Endothelial cell of umbilical vein (primary cell): ENCODE measurements around the gene MALSU1. TPM values are rescaled to one million over a fixed set of nuclear protein-coding genes. Genes with fewer than 3 reads are reported as not detected.

Source experiments
- BruUV-seq: library from RNA; stranded (reverse); fragments of 400-500 nt; replicated peaks from 2 replicates; lab custom pipeline; 2021; lab: Mats Ljungman, UMichigan
- CTCF ChIA-PET: fragments of 300-600, 350-600 bp; sonication (Branson Sonifier 250); formaldehyde crosslinking; loops from one replicate; lab custom pipeline; 2021; ENCODE audit warnings: antibody characterized with exemption, inconsistent platforms; lab: Charles Lee
- POLR2A ChIA-PET: fragments of 300-600, 350-600 bp; sonication (Branson Sonifier 250); formaldehyde crosslinking; loops from one replicate; lab custom pipeline; 2021; ENCODE audit warnings: antibody characterized with exemption, inconsistent platforms; lab: Charles Lee
- DNase-seq: peaks from one replicate; pipeline ENCODE4 v3.0.0-alpha.2; 2011; ENCODE audit warnings: low read depth, low spot score
- FAIRE-seq: peaks from 2 replicates; lab custom pipeline; 2011; peaks lifted over from hg19 to GRCh38; lab: Jason Lieb, UNC
- H2AFZ ChIP-seq: 2 replicates; pipeline ENCODE4 v1.6.0; 2012; ENCODE audit warnings: low read depth, low read length, control low read depth, inconsistent platforms
- H3K27ac ChIP-seq: 2 replicates; pipeline ENCODE4 v1.5.1; 2011; ENCODE audit warnings: low read depth, mild to moderate bottlenecking, control low read depth, low read length, moderate library complexity; ENCODE audit not compliant: insufficient read depth
- H3K27me3 ChIP-seq, 2 experiments: 2 replicates each; pipeline versions ENCODE4 v1.6.0 to v1.6.1; 2011; ENCODE audit warnings: low read length in 2 of 2, mixed read lengths in 1 of 2; ENCODE audit not compliant: control insufficient read depth in 2 of 2, insufficient read depth in 2 of 2
- H3K36me3 ChIP-seq, 2 experiments: 2 replicates in 1 of 2; 3 replicates in 1 of 2; pipeline ENCODE4 v1.5.1; 2011; ENCODE audit warnings: low read length in 2 of 2, mild to moderate bottlenecking in 1 of 2, moderate library complexity in 1 of 2; ENCODE audit not compliant: control insufficient read depth in 2 of 2, insufficient read depth in 2 of 2; ENCODE audit errors: extremely low read depth in 1 of 2
- H3K4me1 ChIP-seq: 3 replicates; pipeline ENCODE4 v1.5.1; 2011; ENCODE audit warnings: mild to moderate bottlenecking, low read length; ENCODE audit not compliant: control insufficient read depth, insufficient read depth; ENCODE audit errors: extremely low read depth
- H3K4me2 ChIP-seq: 2 replicates; pipeline ENCODE4 v1.6.1; 2011; ENCODE audit warnings: low read length, control low read depth, mixed read lengths; ENCODE audit not compliant: insufficient read depth
- H3K4me3 ChIP-seq, 3 experiments: fragments of 200-600 bp in 1 of 3; sonication (generic), shearing (Covaris generic) in 1 of 3; replicated peaks in 1 of 3; 2 replicates each; pipeline ENCODE4 v1.5.1; 2011 to 2016; ENCODE audit warnings: control low read depth in 3 of 3, low read length in 3 of 3, mild to moderate bottlenecking in 2 of 3, inconsistent platforms in 1 of 3, low read depth in 1 of 3, moderate library complexity in 1 of 3; ENCODE audit not compliant: insufficient read depth in 1 of 3
- H3K79me2 ChIP-seq: 2 replicates; pipeline ENCODE4 v1.6.0; 2012; ENCODE audit warnings: low read length, inconsistent platforms; ENCODE audit not compliant: control insufficient read depth, insufficient read depth
- H3K9ac ChIP-seq: replicated peaks from 2 replicates; pipeline ENCODE3; 2011; ENCODE audit warnings: low read length, control low read depth; ENCODE audit not compliant: insufficient read depth; ENCODE audit errors: extremely low read depth
- H3K9me1 ChIP-seq: replicated peaks from 3 replicates; pipeline ENCODE4 v1.6.0; 2011; ENCODE audit warnings: mild to moderate bottlenecking, low read length; ENCODE audit not compliant: control insufficient read depth, insufficient read depth; ENCODE audit errors: extremely low read depth
- H3K9me3 ChIP-seq: replicated peaks from 2 replicates; pipeline ENCODE4 v1.5.1; 2012; ENCODE audit warnings: low read length, inconsistent platforms; ENCODE audit not compliant: control insufficient read depth, insufficient read depth
- H4K20me1 ChIP-seq: replicated peaks from 2 replicates; pipeline ENCODE3; 2011; ENCODE audit warnings: mild to moderate bottlenecking, low read length; ENCODE audit not compliant: control insufficient read depth, insufficient read depth; ENCODE audit errors: extremely low read depth
- EZH2 ChIP-seq: IDR thresholded peaks from 2 replicates; pipeline ENCODE4 v1.6.1; 2012; ENCODE audit warnings: borderline replicate concordance, low read depth, mild to moderate bottlenecking, moderate library complexity, low read length, inconsistent platforms; ENCODE audit not compliant: severe bottlenecking
- FOS ChIP-seq: IDR thresholded peaks from 2 replicates; pipeline ENCODE4 v1.6.1; 2011; ENCODE audit warnings: mild to moderate bottlenecking, low read length, moderate library complexity, borderline replicate concordance; ENCODE audit not compliant: insufficient read depth
- GATA2 ChIP-seq: IDR thresholded peaks from 2 replicates; pipeline ENCODE4 v1.7.0; 2011; ENCODE audit warnings: low read depth, mild to moderate bottlenecking, moderate library complexity, mixed read lengths, low read length; ENCODE audit not compliant: insufficient read length, insufficient read depth
- JUN ChIP-seq: IDR thresholded peaks from 2 replicates; pipeline ENCODE4 v1.6.1; 2011; ENCODE audit warnings: borderline replicate concordance, low read depth; ENCODE audit not compliant: insufficient read length, insufficient read depth
- MYC ChIP-seq: IDR thresholded peaks from one replicate; pipeline ENCODE4 v1.6.1; 2011; ENCODE audit warnings: mild to moderate bottlenecking, low read depth, low read length
- POLR2A ChIP-seq: IDR thresholded peaks from 2 replicates; pipeline ENCODE4 v1.6.1; 2012; ENCODE audit warnings: low read depth, mild to moderate bottlenecking, control low read depth, low read length
- POLR2AphosphoS5 ChIP-seq: IDR thresholded peaks from 2 replicates; pipeline ENCODE4 v1.6.1; 2012; ENCODE audit warnings: low read depth, mild to moderate bottlenecking, control low read depth, low read length, moderate library complexity; ENCODE audit not compliant: insufficient read depth
- dilution Hi-C: fragments of 300-500 bp; cut with MboI; formaldehyde crosslinking; loops from one replicate; pipeline ENCODE4 v1.15.0; 2019; ENCODE audit warnings: low sequenced_read_pairs; ENCODE audit not compliant: extremely low pct_ligation_motif_present
- intact Hi-C: fragments of 100-400 bp; cut with micrococcal nuclease; formaldehyde crosslinking; loops from one replicate; pipeline ENCODE4 v1.10.0; 2022
- polyA plus RNA-seq, 4 experiments: library from polyadenylated mRNA; depleted of rRNA in 3 of 4; stranded (reverse) in 3 of 4; unstranded in 1 of 4; fragments of >200 nt; gene quantifications; 2 replicates each; pipeline versions ENCODE4 v1.2.1 to v1.2.3, GENCODE V29; 2011 to 2012; ENCODE audit warnings: missing spikeins in 1 of 4
- total RNA-seq: library from RNA; stranded (reverse); gene quantifications from 2 replicates; pipeline ENCODE4 v1.2.3, GENCODE V29; 2021
- TF ChIP-seq, protein P1 (sequence below): IDR thresholded peaks from 2 replicates; pipeline ENCODE4 v1.6.1; 2011; ENCODE audit not compliant: insufficient read depth, insufficient read length
- TF ChIP-seq, protein P2 (sequence below), 2 donors: IDR thresholded peaks; 1 replicate in 1 of 2; 2 replicates in 1 of 2; pipeline ENCODE4 v1.5.1; 2011; ENCODE audit warnings: low read length in 2 of 2, mild to moderate bottlenecking in 2 of 2, moderate library complexity in 2 of 2, control low read depth in 1 of 2, inconsistent platforms in 1 of 2, low read depth in 1 of 2; ENCODE audit not compliant: insufficient read depth in 1 of 2; ENCODE audit errors: extremely low read depth in 1 of 2

The MALSU1 gene
- total and polyA plus RNA-seq, 2 donors (not counting 3 experiments of a cell fraction or from before 2014, with no cell fraction given): 62.6 to 68.0 TPM

DNA sequence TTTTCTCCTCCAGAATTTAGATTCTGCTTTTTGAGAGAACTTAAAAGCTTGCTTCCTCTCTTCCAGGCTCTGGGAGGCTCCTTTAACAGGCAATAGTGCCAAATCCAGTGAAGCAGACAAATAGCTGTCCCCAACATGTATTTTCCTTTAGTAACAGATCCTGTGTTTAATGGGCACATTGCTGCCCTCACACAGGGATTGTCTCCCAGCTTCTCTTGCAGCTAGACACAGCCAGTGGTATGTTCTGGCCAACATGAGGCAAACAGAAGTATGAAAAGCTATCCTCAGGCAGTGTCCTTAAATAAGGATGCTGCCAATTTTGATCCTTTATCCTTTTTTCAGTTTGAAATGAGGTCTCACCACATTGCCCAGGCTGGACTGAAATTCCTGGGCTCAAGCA lies 38.2 kb downstream of the MALSU1 start:
- Histone ChIP-seq H3K27me3 (no peaks in the 10 kb centered on the region), H2AFZ (no peak overlapping the region), H3K9me1 (no peaks in the 10 kb centered on the region), H3K4me2 (no peak overlapping the region), H3K27ac (no peak overlapping the region), H3K36me3 (peaks cover 7 to 24% of the 10 kb centered on the region in 2 experiments), H3K9me3 (no peaks in the 10 kb centered on the region), H3K4me3 (no peak overlapping the region), H3K4me1 (peaks cover 47% of the 10 kb centered on the region), H3K9ac (no peak overlapping the region), H3K79me2 (peaks cover 53% of the 10 kb centered on the region), H4K20me1 (no peaks in the 10 kb centered on the region)
- dilution Hi-C loops: no loop called here
- POLR2A ChIA-PET: interaction anchor here (0.7 to 1.4 kb wide), 2 partner anchors 10 to 11 kb away, joined by 3 to 5 read pairs; no protein-coding TSS in a partner anchor
- FAIRE-seq (no peak), DNase-seq (no peak)
- TF ChIP-seq, protein P1, sequence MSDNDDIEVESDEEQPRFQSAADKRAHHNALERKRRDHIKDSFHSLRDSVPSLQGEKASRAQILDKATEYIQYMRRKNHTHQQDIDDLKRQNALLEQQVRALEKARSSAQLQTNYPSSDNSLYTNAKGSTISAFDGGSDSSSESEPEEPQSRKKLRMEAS: no peak
- TF ChIP-seq POLR2A: no peak
- no peak for TF ChIP-seq MYC
- no TSS peak for BruUV-seq
- CTCF ChIA-PET: interaction anchor here (0.9 to 3.1 kb wide), 4 partner anchors 12 to 126 kb away, joined by 3 to 10 read pairs (median 6); no protein-coding TSS in a partner anchor
- intact Hi-C loops: no loop called here

DNA sequence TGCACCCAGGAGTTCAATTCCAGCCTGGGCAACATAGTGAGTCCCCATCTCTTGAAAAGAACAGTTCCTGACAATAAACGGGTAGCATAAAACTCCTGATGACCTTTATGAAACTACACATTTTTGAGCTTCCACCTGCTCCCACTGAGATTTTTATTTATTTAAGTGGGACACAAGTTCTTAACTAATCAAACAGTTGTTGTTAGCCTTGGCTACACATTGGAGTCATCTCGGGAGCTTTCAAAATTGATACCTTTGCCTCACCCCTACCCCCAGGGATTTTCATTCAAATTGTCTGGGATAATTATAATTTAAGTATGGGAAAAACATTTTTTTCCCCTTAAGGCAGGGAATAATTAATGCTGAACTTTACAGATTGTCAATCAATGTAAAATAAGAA lies 39.3 kb downstream of the MALSU1 start:
- BruUV-seq: no TSS peak
- peaks cover 39% of the 10 kb centered on the region for H3K4me1 ChIP-seq
- dilution Hi-C loops: no loop called here

More for the DNA sequence above, 39.3 kb downstream of the MALSU1 start:
- CTCF ChIA-PET: interaction anchor here (1.5 to 3.1 kb wide), 3 partner anchors 9 to 125 kb away, joined by 3 to 10 read pairs (median 6); no protein-coding TSS in a partner anchor
- no peak overlapping the region for H3K4me3 ChIP-seq
- intact Hi-C loops: no loop called here
- no peaks in the 10 kb centered on the region for H3K27me3 ChIP-seq
- no peaks in the 10 kb centered on the region for H3K9me1 ChIP-seq
- FAIRE-seq: no peak
- no peak overlapping the region for H3K9ac ChIP-seq
- no peak overlapping the region for H3K27ac ChIP-seq
- POLR2A ChIA-PET: interaction anchor here (1.4 kb wide), 1 partner anchor 9 kb away, joined by 3 read pairs; no protein-coding TSS in a partner anchor
- H2AFZ ChIP-seq: no peak overlapping the region
- no peak for DNase-seq
- no peaks in the 10 kb centered on the region for H4K20me1 ChIP-seq
- no peak overlapping the region for H3K4me2 ChIP-seq
- no peaks in the 10 kb centered on the region for H3K9me3 ChIP-seq
- no peak for TF ChIP-seq POLR2A
- TF ChIP-seq GATA2: no peak
- no peak for TF ChIP-seq MYC
- TF ChIP-seq JUN: no peak
- TF ChIP-seq FOS: no peak
- TF ChIP-seq, protein P1: no peak
- no peak for TF ChIP-seq POLR2AphosphoS5
- no peak for TF ChIP-seq EZH2
- TF ChIP-seq, protein P2, sequence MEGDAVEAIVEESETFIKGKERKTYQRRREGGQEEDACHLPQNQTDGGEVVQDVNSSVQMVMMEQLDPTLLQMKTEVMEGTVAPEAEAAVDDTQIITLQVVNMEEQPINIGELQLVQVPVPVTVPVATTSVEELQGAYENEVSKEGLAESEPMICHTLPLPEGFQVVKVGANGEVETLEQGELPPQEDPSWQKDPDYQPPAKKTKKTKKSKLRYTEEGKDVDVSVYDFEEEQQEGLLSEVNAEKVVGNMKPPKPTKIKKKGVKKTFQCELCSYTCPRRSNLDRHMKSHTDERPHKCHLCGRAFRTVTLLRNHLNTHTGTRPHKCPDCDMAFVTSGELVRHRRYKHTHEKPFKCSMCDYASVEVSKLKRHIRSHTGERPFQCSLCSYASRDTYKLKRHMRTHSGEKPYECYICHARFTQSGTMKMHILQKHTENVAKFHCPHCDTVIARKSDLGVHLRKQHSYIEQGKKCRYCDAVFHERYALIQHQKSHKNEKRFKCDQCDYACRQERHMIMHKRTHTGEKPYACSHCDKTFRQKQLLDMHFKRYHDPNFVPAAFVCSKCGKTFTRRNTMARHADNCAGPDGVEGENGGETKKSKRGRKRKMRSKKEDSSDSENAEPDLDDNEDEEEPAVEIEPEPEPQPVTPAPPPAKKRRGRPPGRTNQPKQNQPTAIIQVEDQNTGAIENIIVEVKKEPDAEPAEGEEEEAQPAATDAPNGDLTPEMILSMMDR (IDR thresholded peaks at IDR 0.05; ENCODE audit: extremely low read depth in 1 of 2, insufficient read depth in 1 of 2, low read depth in 1 of 2, low read length in 2 of 2): no peak
- H3K36me3 ChIP-seq: peaks cover 9 to 32% of the 10 kb centered on the region in 2 experiments
- H3K79me2 ChIP-seq: peaks cover 54% of the 10 kb centered on the region
